ENCODE data around the gene SULT2B1. TPM values are rescaled to one million over a fixed set of nuclear protein-coding genes. Genes with fewer than 3 reads are reported as not detected.

The SULT2B1 gene
- total RNA-seq, 2 donors from 2014 or later, result not detected

DNA sequence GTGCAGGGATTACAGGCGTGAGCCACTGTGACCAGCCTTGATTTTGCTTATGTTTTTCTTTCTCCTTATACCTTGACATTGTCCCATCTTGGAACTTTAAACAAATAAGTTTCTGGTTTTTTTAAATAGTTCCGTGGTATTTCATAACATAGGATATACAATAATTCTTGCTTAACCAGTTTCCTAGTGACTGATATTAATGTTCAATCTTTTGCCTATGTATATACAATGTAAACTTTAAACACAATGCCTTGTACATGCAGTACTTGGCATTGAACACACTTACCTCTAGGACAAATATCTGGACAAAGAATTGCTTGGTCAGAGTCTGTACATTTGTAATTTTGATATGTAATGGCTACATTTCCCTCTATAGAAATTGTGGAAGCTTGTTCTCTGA, 30.2 kb downstream of the SULT2B1 start:
- Histone ChIP-seq H3K36me3 (no peaks in the 10 kb centered on the region), H3K27ac (no peak overlapping the region), H3K9me3 (no peaks in the 10 kb centered on the region), H3K27me3 (replicated peaks; ENCODE audit: insufficient read depth) (no peaks in the 10 kb centered on the region), H3K4me3 (no peak overlapping the region), H3K4me1 (ENCODE audit: control insufficient read depth in 1 of 2, low read depth in 2 of 2) (peaks cover 0 to 4% of the 10 kb centered on the region in 2 donors)
- no peak for ATAC-seq (ENCODE audit: insufficient number of reproducible peaks, low FRiP score, low read depth)
- no peak for TF ChIP-seq CTCF (IDR thresholded peaks at IDR 0.05)
- no peak for DNase-seq (ENCODE audit: low spot score)

DNA sequence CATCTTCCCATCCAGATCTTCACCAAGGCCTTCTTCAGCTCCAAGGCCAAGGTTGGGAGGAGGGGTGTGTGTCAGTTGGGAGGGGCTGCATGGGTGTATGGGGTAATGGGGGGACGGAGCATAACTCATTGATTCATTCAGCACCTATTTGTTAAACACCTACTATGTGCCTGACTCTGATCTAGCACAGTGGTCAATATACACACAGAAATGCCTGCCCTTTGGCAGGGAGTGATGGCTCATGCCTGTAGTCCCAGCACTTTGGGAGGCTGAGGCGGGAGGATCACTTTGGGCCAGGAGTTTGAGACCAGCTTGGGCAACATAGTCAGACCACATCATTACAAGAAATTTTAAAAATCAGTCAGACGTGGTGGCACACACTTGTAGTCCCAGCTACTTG, 35.4 kb downstream of the SULT2B1 start:
- H3K9me3 ChIP-seq, result no peaks in the 10 kb centered on the region
- no peaks in the 10 kb centered on the region for H3K27me3 ChIP-seq (replicated peaks; ENCODE audit: insufficient read depth)
- H3K4me3 ChIP-seq, result no peak overlapping the region
- no peaks in the 10 kb centered on the region for H3K36me3 ChIP-seq
- H3K4me1 ChIP-seq (ENCODE audit: control insufficient read depth in 1 of 2, low read depth in 2 of 2), result peaks cover 0 to 4% of the 10 kb centered on the region in 2 donors
- ATAC-seq (ENCODE audit: insufficient number of reproducible peaks, low FRiP score, low read depth), result no peak
- no peak for TF ChIP-seq CTCF (IDR thresholded peaks at IDR 0.05)
- no peak for DNase-seq (ENCODE audit: low spot score)
- H3K27ac ChIP-seq, result no peak overlapping the region

DNA sequence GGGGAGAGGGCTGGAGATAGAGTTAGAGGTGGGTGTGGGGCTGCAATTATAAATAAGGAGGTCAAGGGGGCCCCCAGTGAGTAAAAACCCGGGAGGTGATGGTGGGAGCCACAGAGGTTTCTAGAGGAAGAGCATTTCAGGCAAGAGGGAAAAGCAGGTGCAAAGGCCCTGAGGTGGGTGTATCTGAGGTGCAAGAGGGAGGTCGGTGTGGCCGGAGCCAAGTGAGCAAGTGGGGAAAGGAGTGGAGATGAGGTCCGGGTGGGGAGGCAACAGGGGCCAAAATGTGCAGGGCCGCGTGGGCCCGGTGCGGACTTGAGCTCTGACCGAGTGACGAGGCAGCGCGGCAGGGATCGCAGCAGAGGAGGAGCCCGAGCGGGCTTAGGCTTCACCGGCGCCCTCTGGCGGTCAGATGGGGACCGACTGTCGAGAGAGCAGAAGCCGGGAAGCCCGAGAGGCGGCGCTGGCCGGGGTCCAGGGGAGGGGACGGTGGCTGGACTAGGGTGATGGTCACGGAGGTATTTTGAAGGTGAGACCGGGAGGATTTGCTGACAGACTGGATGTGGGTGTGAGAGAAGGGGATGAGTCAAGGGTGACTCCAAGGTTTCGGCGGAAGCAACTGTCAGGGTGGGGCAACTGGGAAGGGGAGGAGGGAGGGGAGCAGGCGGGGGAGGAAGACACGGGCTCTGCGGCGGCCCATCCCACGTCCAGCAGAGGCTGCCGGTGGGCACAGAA, 36.9 kb downstream of the SULT2B1 start:
- DNase-seq (ENCODE audit: low spot score) (peak; percentile 51), ATAC-seq (ENCODE audit: insufficient number of reproducible peaks, low FRiP score, low read depth) (no peak)
- H3K9me3 ChIP-seq, result no peaks in the 10 kb centered on the region
- peaks cover 0 to 4% of the 10 kb centered on the region in 2 donors for H3K4me1 ChIP-seq (ENCODE audit: control insufficient read depth in 1 of 2, low read depth in 2 of 2)
- no peaks in the 10 kb centered on the region for H3K36me3 ChIP-seq
- H3K27me3 ChIP-seq (replicated peaks; ENCODE audit: insufficient read depth), result no peaks in the 10 kb centered on the region
- H3K4me3 ChIP-seq, result peak overlapping the region; percentile 53
- no peak overlapping the region for H3K27ac ChIP-seq
- peak; percentile 94 for TF ChIP-seq CTCF (IDR thresholded peaks at IDR 0.05)

DNA sequence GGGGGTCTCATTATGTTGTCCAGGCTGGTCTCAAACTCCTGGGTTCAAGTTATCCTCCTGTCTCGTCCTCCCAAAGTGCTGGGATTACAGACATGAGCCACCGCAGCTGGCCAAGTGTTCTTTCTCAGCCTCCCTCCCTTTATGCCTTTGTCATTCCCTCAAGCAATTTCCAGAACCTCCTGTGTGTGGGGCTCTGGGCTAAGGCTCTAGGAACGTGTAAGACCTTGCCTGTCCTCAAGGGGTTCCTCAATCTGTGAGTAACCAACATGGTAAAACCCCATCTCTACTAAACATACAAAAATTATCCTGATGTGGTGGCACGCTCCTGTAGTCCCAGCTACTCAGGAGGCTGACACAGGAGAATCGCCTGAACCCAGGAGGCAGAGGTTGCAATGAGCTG, 39.0 kb downstream of the SULT2B1 start:
- H3K9me3 ChIP-seq, result no peaks in the 10 kb centered on the region
- H3K27ac ChIP-seq, result no peak overlapping the region
- ATAC-seq (ENCODE audit: insufficient number of reproducible peaks, low FRiP score, low read depth) (no peak), DNase-seq (ENCODE audit: low spot score) (no peak)
- no peaks in the 10 kb centered on the region for H3K27me3 ChIP-seq (replicated peaks; ENCODE audit: insufficient read depth)
- H3K36me3 ChIP-seq, result no peaks in the 10 kb centered on the region
- H3K4me1 ChIP-seq (ENCODE audit: control insufficient read depth in 1 of 2, low read depth in 2 of 2), result no peaks in the 10 kb centered on the region
- no peak overlapping the region for H3K4me3 ChIP-seq
- no peak for TF ChIP-seq CTCF (IDR thresholded peaks at IDR 0.05)

DNA sequence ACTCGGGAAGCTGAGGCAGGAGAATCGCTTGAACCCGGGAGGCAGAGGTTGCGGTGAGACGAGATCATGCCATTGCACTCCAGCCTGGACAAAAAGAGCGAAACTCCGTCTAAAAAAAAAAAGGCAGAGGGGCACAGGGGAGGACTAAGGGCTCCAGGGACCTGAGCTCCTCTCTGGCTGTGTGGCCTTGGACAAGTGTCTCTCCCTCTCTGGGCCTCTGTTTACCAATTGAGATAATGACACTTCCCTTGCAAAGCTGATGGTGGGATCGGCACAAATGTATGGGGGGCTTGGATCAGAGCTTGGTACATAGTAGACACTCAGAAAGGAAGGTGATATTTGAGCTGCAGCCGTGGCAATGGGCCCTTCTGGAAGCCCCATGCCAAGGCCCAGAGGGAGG, 43.2 kb downstream of the SULT2B1 start:
- Histone ChIP-seq H3K4me3 (no peak overlapping the region), H3K27me3 (replicated peaks; ENCODE audit: insufficient read depth) (no peaks in the 10 kb centered on the region), H3K9me3 (no peaks in the 10 kb centered on the region), H3K4me1 (ENCODE audit: control insufficient read depth in 1 of 2, low read depth in 2 of 2) (no peaks in the 10 kb centered on the region), H3K36me3 (no peaks in the 10 kb centered on the region), H3K27ac (no peak overlapping the region)
- no peak for ATAC-seq (ENCODE audit: insufficient number of reproducible peaks, low FRiP score, low read depth)
- no peak for DNase-seq (ENCODE audit: low spot score)
- no peak for TF ChIP-seq CTCF (IDR thresholded peaks at IDR 0.05)
